Fibroblast of peridontal ligament (primary cell): ENCODE measurements around the gene CMIP.

ENCODE experiments used
- DNase-seq: peaks from one replicate; pipeline ENCODE4 v3.0.0-alpha.2; 2010; ENCODE audit errors: extremely low read depth

The CMIP gene

GRCh38 chr16:81478876-81479511 is 34.4 kb downstream of the CMIP start:
- DNase-seq = no peak

DNA sequence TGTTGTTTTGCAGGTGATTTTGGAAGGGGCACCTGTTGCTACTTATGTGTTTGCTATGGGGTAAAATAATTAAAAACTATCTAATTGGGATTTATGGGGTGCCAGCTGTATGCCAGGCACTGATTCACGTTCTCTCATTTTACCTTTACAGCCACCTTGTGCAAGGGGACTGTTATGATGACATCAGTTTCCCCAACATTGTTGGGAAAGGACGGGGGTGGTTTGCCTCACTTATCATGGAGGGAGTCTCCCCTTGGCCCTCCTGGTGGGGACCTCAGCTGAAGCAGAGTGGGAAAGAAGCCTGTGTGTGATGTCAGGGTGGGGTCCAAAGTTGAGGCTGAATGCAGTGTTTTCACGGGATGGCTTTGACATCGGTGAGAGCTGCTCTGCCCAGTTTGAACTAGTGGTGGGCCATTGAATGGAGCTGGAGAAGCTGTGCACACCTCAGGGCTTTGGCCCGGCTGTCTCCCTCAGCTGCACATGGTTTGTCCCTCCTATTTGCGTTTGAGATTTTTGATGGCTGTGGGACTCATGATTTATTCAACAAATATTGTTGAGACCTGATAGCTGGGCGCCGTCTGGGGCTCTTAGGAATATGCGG is 36.1 kb downstream of the CMIP start:
- no peak for DNase-seq

- no peak for DNase-seq
Measured at GRCh38 chr16:81481207-81481821, 36.7 kb downstream of the CMIP start.

DNA sequence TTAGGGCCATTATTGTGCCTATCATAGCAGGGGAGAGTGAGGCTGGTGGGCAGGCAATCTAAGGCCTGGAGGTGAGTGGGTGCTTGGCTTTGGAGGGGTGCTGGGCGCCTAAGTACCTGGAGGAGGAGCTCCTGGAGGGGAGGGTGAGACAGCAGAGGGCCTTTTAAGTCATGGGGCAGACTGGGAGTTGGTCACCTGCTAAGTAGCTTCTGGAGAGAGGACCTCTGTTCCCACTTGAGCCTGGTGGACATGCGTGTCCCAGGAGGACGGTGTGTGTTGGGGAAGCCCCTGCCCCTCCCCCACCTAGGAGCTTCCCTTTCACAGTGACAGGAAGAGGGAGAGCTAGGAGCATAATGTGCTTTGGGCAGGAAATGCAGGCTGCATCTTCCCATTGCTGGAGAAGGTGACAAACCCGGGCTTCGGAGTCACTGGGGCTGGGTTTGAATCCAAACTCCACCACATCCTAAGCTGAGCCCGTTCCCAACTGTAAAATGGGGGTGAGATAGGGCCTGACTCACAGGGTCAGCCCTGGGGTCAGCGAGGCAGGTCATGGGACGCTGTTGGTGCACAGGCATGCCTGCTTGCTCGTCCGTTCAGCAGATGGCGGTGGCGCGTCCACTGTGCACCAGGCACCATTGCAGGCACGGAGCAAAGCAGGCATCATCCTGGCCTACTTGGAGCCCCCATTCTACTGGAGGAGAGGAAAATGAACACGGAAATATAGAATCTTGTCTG is 37.9 kb downstream of the CMIP start:
- no peak for DNase-seq

- DNase-seq = peak; percentile 25
Measured at GRCh38 chr16:81483064-81483969, 38.7 kb downstream of the CMIP start.

DNA sequence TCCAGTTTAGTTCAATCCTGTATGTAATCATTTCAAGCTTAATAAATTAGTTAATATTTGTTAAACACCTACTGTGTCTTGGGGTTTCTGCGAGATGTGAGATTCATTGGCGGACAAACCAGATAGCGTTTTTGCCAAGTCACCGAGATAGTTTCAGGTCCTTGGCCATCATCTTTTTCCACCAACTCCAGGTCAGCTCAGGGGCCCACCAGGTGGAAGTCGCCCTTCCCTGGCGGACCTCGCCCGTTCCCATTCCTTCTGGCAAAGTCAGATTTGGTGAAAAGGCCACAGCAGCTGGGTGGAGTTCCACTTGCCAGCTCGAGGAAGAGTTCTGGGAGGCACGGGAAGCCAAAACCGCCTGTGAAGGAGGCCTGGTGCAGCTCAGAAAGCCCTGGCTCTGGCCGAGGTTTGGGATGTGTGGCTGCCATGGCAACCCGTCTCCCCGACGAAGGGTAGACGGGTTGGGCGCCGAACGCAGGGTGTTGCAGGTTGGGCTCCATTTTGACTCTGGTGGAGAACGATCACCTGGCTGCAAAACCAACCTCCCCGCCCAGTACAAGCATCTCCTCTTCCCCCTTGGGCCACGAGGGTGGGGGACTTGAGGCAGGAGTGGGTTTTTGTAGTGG is 39.5 kb downstream of the CMIP start:
- no peak for DNase-seq

- no peak for DNase-seq
Measured at GRCh38 chr16:81484908-81485624, 40.5 kb downstream of the CMIP start.

DNA sequence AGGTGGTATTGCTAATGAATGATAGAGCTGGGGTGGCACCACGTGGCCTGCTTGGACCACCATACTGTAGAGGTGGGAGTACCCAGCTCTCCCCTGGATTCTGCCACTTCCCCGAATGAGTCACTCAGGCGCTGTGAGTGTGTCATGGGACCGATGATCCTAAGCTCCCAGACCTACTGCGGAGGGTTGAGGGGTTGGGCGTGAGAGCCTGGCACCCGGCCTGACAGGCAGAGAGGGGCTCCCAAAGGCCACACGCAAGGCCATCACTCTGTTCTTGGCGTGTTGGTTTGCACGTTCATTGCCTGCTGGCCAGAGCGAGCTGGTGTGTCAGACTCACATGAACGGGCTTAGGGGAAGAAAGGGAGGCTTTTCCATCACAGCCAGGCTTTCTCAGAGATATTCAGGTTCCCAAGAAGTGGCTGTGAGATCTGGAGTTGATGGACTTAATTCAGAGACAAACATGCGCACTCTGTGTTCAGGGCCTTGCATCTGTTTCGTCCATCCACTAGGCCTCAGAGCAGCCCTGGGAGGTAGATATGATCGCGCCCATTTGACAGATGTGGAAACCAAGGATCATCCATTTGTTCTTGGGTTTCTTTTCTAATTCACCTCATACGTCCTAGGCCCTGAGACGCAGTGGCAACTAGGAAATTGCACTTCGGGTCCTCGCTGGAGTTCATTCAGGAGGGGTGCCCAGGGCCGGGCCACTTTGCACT is 41.4 kb downstream of the CMIP start:
- no peak for DNase-seq

DNA sequence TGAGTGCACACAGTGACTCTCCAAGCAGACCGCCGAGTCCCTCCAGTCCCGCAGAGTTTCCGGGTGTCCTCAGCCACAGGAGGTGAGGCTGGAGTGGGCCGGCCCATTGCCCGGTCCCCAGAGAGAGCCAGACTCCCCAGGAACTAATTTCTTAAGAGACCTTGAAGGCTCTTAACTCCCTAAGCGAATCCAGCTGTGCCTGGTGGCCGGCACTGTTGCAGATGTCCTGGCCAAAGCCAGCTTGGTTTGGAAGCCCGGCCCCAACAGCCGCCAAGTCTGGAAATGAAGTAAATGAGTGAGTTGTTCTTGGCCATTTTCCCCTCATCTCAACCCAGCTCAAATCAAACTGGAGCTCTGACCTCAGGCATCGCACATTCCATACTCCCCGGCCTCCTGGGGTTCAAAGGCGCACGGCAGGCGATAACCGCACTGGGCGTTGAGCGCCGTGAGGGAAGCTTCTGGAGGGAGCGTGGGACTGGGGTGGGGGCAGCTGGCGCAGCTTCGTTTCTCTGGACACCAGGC is 42.0 kb downstream of the CMIP start:
- DNase-seq = peak; percentile 93

GRCh38 chr16:81487301-81487720 is 42.7 kb downstream of the CMIP start:
- peak; percentile 7 for DNase-seq

DNA sequence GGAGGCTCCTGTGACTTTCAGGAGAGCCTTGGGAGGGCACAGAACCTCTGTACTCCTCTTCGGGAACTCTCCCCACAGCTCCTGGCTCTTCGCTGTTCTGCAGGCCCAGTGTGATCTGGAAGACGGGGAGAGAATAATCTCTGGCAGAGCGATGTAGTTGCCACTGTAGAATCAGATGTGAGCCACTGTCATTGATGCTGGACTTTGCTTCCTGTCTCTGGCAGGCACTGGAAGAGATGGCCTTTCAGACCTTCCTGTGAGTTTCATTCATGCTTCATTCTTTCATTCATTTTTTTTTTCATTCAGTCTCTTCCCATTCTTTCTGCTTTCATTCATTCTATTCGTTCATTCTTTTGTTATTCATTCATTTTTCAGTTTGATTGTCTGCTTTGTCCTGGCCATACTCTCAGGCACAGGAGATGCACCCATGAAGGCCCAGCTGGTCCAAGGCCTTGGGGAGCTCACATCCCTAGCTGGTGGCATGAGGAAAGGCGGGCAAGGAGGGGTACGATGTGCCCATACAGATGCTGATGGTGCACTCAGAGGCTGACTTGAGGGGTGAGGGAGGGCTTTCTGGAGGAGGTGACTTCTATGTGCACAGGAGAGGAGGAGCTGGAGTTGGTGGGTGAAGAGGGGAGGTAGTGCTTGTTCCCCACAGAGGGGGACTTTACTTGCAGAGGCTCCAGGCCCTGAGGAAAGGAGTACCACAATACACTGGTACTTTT is 44.2 kb downstream of the CMIP start:
- DNase-seq = no peak

DNA sequence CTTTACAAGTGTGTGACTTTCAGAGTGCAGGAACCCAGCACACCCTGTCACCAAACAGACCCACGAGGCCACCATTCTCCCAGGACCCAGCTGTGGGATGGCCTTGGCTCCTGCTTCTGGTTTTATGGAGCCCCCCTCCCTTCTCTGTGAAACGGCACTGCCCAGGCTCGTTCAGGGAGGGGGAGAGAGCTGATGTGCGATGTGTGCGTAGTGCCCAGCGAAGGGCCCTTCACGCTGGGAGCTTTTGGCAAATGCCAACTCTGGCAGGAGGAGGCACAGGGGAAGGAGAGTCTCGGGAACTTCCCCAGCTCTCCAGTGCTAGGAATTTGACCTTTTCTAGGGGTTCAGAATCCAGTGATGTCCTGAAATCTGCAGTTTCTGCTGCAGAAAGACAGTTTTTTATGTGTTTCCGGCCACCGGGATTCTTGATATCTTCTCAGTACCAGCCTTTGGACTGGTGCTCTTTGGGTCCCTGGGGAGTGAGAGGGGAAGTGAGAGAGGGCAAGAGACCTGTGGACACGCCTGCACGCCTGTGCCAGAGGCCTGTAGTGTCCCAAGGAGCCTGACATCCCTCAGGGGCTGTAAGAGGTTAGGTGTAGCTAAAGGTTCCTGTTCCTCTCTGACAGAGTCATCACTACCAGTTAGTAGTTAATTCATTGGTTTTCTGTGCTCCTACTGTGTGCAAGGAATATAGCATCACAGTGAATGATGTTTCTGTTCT is 45.1 kb downstream of the CMIP start:
- DNase-seq = no peak

- DNase-seq = no peak
Measured at GRCh38 chr16:81491541-81492188, 47.1 kb downstream of the CMIP start.

DNA sequence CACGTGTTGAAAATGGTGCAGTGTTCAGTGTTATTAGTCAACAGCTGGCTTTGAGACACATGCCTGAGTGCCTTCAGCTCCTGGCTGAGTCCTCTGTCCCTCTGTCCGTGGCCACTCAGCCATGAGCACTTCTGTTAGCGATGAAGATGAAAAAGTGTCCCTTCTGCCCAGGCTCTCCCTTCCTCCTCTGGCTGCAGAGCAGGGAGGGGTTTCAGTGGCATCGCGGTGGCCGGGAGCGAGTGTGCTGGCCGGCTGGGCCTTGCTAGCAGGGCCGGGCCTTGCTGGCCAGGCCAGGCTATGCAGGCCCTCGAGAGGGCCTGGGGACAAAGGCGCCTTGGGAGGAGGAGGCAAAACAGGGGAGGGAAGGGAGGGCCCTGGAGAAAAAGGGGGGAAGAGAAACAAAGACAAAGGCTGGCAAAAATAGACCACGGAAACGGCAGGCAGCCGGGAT is 47.7 kb downstream of the CMIP start:
- no peak for DNase-seq

- DNase-seq = no peak
Measured at GRCh38 chr16:81492965-81493754, 48.6 kb downstream of the CMIP start.

DNA sequence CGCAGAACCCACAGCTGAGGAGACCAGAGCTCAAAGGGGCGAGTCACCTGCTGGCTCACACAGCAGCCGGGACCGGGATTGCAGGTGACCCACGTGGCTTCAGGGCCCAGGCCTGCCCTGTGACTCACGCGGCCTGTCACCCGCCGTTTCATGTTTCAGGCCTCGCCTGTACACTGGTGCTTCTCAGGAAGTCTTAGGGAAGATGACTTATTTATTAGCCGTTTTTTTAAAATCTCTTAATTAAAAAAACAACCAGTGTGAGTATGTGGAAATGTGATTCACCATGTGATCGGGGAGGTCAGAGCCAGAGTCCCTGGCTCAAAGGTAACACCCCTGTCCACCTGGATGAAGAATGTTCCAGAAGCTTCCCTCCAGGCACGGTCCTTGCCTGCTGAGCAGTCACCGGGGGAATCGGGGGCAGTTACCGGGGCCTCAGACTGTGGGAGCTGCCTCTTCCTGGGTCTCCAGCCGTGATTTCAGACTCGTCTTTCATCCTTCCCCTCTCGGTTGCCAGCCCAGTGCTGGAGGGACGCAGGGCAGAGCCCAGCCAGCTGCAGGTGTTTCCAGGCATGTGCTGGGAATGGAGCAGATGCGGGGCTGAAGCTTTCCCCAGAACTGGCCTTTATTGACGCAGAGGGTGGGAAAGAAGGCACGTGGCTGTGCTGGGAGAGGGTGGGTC is 49.3 kb downstream of the CMIP start:
- no peak for DNase-seq
